Neural progenitor cell (in vitro differentiated cells): ENCODE measurements around the gene CCDC120. TPM values are rescaled to one million over a fixed set of nuclear protein-coding genes. Genes with fewer than 3 reads are reported as not detected.

Source experiments
- DNase-seq: peaks from one replicate; pipeline ENCODE4 v3.0.0-alpha.2; 2016; ENCODE audit warnings: low spot score
- H2AFZ ChIP-seq: fragments of 200-600 bp; sonication (generic); replicated peaks from 2 replicates; pipeline ENCODE4 v1.6.1; 2016; ENCODE audit warnings: antibody characterized with exemption
- H3F3A ChIP-seq: fragments of 200-600 bp; sonication (generic); 2 replicates; pipeline ENCODE4 v1.6.1; 2016; ENCODE audit warnings: antibody characterized with exemption, low read depth
- H3K27ac ChIP-seq: fragments of 200-600 bp; sonication (generic); 2 replicates; pipeline ENCODE4 v1.5.1; 2016; ENCODE audit warnings: mild to moderate bottlenecking
- H3K27me3 ChIP-seq: fragments of 200-600 bp; sonication (generic); 2 replicates; pipeline ENCODE4 v1.6.1; 2016; ENCODE audit warnings: mild to moderate bottlenecking, moderate library complexity
- H3K36me3 ChIP-seq: fragments of 200-600 bp; sonication (generic); 2 replicates; pipeline ENCODE4 v1.5.1; 2016
- H3K4me1 ChIP-seq: fragments of 200-600 bp; sonication (generic); 2 replicates; pipeline ENCODE4 v1.6.1; 2016; ENCODE audit warnings: mixed run types
- H3K4me2 ChIP-seq: fragments of 200-600 bp; sonication (generic); 2 replicates; pipeline ENCODE4 v1.6.1; 2016
- H3K4me3 ChIP-seq: fragments of 200-600 bp; sonication (generic); 2 replicates; pipeline ENCODE4 v1.5.1; 2016
- H3K79me2 ChIP-seq: fragments of 200-600 bp; sonication (generic); 2 replicates; pipeline ENCODE4 v1.6.1; 2016; ENCODE audit warnings: low read depth
- H3K9ac ChIP-seq: fragments of 200-600 bp; sonication (generic); 2 replicates; pipeline ENCODE4 v1.6.1; 2016
- H3K9me3 ChIP-seq: fragments of 200-600 bp; sonication (generic); 2 replicates; pipeline ENCODE4 v1.5.1; 2016; ENCODE audit warnings: low read depth
- H4K20me1 ChIP-seq: fragments of 200-600 bp; sonication (generic); 2 replicates; pipeline ENCODE4 v1.6.1; 2016; ENCODE audit warnings: low read depth
- H3K27ac Mint-ChIP-seq: 3 replicates; pipeline ENCODE4 v1.8.0; 2021; ENCODE audit warnings: mixed read lengths
- H3K27me3 Mint-ChIP-seq: 2 replicates; pipeline ENCODE4 v1.8.0; 2022; ENCODE audit warnings: low read depth, mild to moderate bottlenecking, inconsistent platforms, moderate library complexity, mixed read lengths; ENCODE audit not compliant: insufficient read depth
- H3K36me3 Mint-ChIP-seq: 3 replicates; pipeline ENCODE4 v1.8.0; 2021; ENCODE audit warnings: mixed read lengths
- H3K4me1 Mint-ChIP-seq: 3 replicates; pipeline ENCODE4 v1.8.0; 2021; ENCODE audit warnings: mixed read lengths
- H3K4me3 Mint-ChIP-seq: 3 replicates; pipeline ENCODE4 v1.8.0; 2021; ENCODE audit warnings: mild to moderate bottlenecking, moderate library complexity, mixed read lengths
- H3K9me3 Mint-ChIP-seq: 3 replicates; pipeline ENCODE4 v1.8.0; 2020; ENCODE audit warnings: mixed read lengths
- CTCF ChIP-seq: fragments of 200-600 bp; sonication (generic); IDR thresholded peaks from 2 replicates; pipeline ENCODE4 v1.5.1; 2017; ENCODE audit warnings: antibody characterized with exemption, mild to moderate bottlenecking
- EZH2 ChIP-seq: fragments of 200-600 bp; sonication (generic); IDR thresholded peaks from 2 replicates; pipeline ENCODE4 v1.6.1; 2017; ENCODE audit warnings: antibody characterized with exemption, mild to moderate bottlenecking, moderate library complexity
- EZH2phosphoT487 ChIP-seq: fragments of 200-600 bp; sonication (generic); IDR thresholded peaks from 2 replicates; pipeline ENCODE4 v1.6.1; 2017; ENCODE audit warnings: antibody characterized with exemption
- total RNA-seq: library from RNA; depleted of rRNA; stranded (reverse); fragments of >200 nt; gene quantifications from 2 replicates; pipeline ENCODE4 v1.2.3, GENCODE V29; 2015; ENCODE audit warnings: low replicate concordance

CCDC120 gene, protein sequence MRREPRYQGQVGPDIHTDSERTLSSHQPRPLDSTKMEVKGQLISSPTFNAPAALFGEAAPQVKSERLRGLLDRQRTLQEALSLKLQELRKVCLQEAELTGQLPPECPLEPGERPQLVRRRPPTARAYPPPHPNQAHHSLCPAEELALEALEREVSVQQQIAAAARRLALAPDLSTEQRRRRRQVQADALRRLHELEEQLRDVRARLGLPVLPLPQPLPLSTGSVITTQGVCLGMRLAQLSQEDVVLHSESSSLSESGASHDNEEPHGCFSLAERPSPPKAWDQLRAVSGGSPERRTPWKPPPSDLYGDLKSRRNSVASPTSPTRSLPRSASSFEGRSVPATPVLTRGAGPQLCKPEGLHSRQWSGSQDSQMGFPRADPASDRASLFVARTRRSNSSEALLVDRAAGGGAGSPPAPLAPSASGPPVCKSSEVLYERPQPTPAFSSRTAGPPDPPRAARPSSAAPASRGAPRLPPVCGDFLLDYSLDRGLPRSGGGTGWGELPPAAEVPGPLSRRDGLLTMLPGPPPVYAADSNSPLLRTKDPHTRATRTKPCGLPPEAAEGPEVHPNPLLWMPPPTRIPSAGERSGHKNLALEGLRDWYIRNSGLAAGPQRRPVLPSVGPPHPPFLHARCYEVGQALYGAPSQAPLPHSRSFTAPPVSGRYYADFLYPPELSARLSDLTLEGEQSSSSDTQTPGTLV
- total RNA-seq: 1.1 and 3.1 TPM in 2 replicates

GRCh38 chrX:49058794-49059193 lies at the start of gene CCDC120:
Gene CCDC120 (plus strand): TSS chrX:49058999. CDS start chrX:49062042, 3,043 bp downstream.
- Mint-ChIP-seq H3K9me3 (peaks cover 30% of the 10 kb centered on the region), H3K36me3 (peaks cover 11% of the 10 kb centered on the region), H3K4me1 (peaks cover 15% of the 10 kb centered on the region), H3K27me3 (peaks cover 12% of the 10 kb centered on the region), H3K4me3 (no peak within 1 kb of the TSS), H3K27ac (no peak within 1 kb of the TSS)
- Histone ChIP-seq H3K4me3 (no peak within 1 kb of the TSS), H2AFZ (no peak within 1 kb of the TSS), H3K9me3 (no peaks in the 10 kb centered on the region), H3K4me2 (no peak within 1 kb of the TSS), H3K27ac (no peak within 1 kb of the TSS), H4K20me1 (no peaks in the 10 kb centered on the region), H3K79me2 (peaks cover 7% of the 10 kb centered on the region), H3K9ac (no peak within 1 kb of the TSS), H3F3A (peaks cover 4% of the 10 kb centered on the region), H3K27me3 (no peaks in the 10 kb centered on the region), H3K36me3 (no peaks in the 10 kb centered on the region), H3K4me1 (no peaks in the 10 kb centered on the region)
- no peak for DNase-seq
- TF ChIP-seq CTCF: no peak
- no peak for TF ChIP-seq EZH2
- TF ChIP-seq EZH2phosphoT487: no peak

- H3K9me3 Mint-ChIP-seq: peaks cover 10% of the 10 kb centered on the region
- H3K36me3 Mint-ChIP-seq: no peaks in the 10 kb centered on the region
- no peak overlapping the region for H3K27ac ChIP-seq
Observed at GRCh38 chrX:49019050-49019449, 39.7 kb upstream of the CCDC120 start.

GRCh38 chrX:49019599-49020249 lies 39.1 kb upstream of the CCDC120 start:
- H3K27me3 Mint-ChIP-seq: peaks cover 5% of the 10 kb centered on the region
- no peaks in the 10 kb centered on the region for H3K4me1 Mint-ChIP-seq
- H3K9me3 ChIP-seq: no peaks in the 10 kb centered on the region
- no peak overlapping the region for H3K4me3 ChIP-seq
- no peak overlapping the region for H3K27ac Mint-ChIP-seq
- H3K36me3 ChIP-seq: no peaks in the 10 kb centered on the region
- peaks cover 15% of the 10 kb centered on the region for H3K9me3 Mint-ChIP-seq
- TF ChIP-seq EZH2phosphoT487 (no peak), CTCF (no peak), EZH2 (no peak)
- H3F3A ChIP-seq: no peaks in the 10 kb centered on the region
- H3K27me3 ChIP-seq: no peaks in the 10 kb centered on the region
- H3K4me3 Mint-ChIP-seq: no peak overlapping the region
- H3K9ac ChIP-seq: no peak overlapping the region
- H3K27ac ChIP-seq: no peak overlapping the region
- H3K4me1 ChIP-seq: no peaks in the 10 kb centered on the region
- H4K20me1 ChIP-seq: no peaks in the 10 kb centered on the region
- no peak overlapping the region for H3K4me2 ChIP-seq
- no peak overlapping the region for H2AFZ ChIP-seq
- H3K79me2 ChIP-seq: no peaks in the 10 kb centered on the region
- DNase-seq: no peak
- no peaks in the 10 kb centered on the region for H3K36me3 Mint-ChIP-seq

More at GRCh38 chrX:49019050-49019449, 39.7 kb upstream of the CCDC120 start:
- no peak overlapping the region for H3K27ac Mint-ChIP-seq
- Histone ChIP-seq H3K36me3 (no peaks in the 10 kb centered on the region), H3K4me3 (no peak overlapping the region), H3F3A (no peaks in the 10 kb centered on the region), H2AFZ (no peak overlapping the region), H3K9me3 (no peaks in the 10 kb centered on the region), H3K27me3 (no peaks in the 10 kb centered on the region), H3K79me2 (no peaks in the 10 kb centered on the region), H3K9ac (no peak overlapping the region), H3K4me1 (no peaks in the 10 kb centered on the region), H3K4me2 (no peak overlapping the region), H4K20me1 (no peaks in the 10 kb centered on the region)
- H3K27me3 Mint-ChIP-seq: peaks cover 5% of the 10 kb centered on the region
- H3K4me3 Mint-ChIP-seq: no peak overlapping the region
- H3K4me1 Mint-ChIP-seq: no peaks in the 10 kb centered on the region
- TF ChIP-seq EZH2phosphoT487 (no peak), EZH2 (no peak), CTCF (no peak)
- DNase-seq: no peak
